ENCODE measurements around the gene FRK.
"Not testable (repeated sequence)": the region's sequence is repeated elsewhere in the genome, so short reads cannot be mapped to it uniquely, and the experiment has no call there.

Gene FRK

DNA sequence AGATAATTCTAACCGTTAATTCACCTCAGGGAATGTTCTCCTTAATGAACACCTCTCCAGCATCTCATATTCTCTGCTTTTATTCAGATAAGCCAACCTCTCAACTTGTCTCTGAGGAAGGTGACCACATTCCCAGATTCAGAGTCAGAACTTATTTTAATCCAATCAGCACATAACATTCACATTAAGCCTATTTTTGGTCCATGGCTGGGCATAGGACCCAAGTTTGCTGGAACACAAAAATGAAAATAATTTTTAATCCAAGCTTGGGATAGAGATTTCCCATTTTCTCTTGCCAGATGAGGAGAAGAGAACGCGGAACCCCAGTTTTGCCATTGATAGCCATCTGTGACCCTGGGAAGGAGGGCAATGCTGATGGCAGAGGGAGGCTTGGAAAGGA lies 126.5 kb downstream of the FRK start:
- DNase-seq, result no peak

GRCh38 chr6:115932481-115932880 lies 128.2 kb downstream of the FRK start:
- no peak for DNase-seq

DNA sequence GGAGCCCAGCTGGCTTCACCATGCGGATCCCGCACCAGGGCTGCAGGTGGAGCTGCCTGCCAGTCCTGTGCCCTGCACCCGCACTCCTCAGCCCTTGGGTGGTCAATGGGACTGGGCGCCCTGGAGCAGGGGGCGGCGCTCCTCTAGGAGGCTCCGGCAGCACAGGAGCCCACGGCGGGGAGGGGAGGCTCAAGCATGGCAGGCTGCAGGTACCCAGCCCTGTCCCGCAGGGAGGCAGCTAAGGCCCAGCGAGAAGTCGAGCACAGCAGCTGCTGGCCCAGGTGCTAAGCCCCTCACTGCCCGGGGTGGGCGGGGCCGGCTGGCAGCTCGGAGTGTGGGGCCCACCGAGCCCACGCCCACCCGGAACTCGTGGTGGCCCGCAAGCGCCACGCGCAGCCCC lies 132.7 kb downstream of the FRK start:
- DNase-seq, result not testable (repeated sequence)

- no peak for DNase-seq
Measured at GRCh38 chr6:115922971-115923370, 137.7 kb downstream of the FRK start.

DNA sequence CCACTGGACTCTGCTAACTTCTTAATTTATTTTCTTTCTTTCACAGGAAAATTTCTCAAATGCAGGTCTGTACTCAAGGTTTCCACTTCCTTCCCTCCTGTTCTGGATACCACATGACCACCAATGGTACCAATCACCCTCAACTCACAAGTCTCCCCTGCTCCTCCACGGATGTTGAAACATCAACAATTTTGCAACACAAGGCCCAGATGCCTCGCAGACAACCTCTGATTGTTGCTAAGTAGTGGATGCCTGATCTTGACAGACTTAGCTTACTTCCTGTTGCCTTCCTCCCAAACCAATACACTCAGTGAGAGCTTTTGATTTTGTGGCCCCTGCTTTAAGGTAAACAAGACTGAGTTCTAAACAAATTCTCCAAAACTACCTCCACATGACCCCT lies 146.6 kb downstream of the FRK start:
- no peak for DNase-seq

DNA sequence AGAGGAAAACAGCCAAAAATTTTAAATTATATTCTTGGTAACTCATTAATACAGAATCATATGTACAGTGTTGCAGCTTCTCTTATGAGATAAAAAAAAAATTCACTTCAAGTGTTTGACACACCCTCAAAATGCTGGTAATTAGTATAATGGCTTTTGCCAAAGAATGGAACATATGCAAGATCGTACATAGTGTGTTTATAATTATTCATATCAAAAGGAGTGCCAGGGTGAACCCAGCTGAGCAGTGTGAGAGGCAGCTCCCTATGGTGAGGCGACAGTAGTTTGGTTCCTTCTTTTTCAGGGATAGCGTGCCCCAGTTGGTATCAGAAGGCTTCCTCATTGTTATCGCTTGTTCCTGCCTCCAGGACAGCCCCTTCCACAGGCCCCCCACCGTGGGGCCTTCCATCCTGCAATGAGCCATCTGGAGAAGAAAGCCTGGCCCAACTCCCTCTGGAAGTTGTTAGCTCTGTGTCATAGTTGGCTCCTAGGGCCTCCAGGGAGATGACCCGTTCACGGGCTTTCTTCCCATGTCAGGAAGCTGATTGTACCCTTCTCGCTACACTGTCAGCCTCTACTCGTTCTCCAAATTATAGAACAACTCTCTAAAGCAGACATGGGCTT lies 150.7 kb downstream of the FRK start:
- no peak for DNase-seq

DNA sequence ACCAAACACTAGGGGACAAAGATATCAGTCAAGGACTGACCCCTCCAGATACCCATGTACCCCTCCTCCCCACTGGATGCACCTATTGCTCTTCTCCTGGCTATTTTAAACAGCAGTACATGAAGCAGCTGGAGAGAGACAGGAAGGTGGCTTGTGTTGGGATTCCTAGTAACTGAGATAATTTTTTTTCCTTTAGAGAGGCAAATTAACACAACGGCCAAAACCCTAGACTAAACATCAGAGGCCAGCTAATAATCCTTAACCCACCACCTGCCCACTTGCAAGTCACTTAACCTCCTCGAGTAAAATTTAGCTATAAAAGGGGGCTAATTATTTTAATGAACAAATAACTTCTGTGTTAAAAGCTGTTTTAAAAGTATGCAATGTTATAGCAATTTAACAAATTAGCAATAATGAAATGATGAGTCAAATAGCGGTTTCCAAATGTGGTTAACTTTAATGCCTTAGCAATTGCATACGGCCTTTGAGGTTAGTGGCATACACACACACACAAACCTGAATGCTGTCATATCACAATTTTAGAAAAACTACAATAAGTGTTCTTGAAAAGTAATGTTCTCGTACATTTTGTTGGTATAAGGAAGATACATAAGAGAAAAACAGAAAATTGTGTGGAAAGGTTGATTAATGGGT lies 151.7 kb downstream of the FRK start:
- DNase-seq, result no peak

DNA sequence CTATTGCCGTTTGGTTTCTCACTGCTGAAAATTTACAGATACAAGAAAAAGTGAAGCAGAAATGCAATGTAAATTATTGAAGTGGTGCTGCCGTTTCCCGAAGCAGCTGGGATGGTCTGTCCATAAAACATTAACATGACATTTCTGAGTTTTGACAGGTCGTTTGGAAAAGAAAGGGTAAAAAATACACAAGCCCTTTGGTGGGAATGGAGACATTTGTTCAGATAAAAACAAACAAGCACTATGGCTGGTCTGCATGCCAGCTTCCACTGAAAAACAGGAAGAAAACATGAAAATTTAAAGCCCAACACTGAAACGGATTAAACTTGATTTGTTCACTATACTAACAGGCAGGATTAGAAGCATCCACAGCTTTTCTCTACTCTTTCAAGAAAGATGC lies 155.2 kb downstream of the FRK start:
- DNase-seq, result no peak

- DNase-seq, result no peak
Measured at GRCh38 chr6:115902436-115902835, 158.3 kb downstream of the FRK start.

DNA sequence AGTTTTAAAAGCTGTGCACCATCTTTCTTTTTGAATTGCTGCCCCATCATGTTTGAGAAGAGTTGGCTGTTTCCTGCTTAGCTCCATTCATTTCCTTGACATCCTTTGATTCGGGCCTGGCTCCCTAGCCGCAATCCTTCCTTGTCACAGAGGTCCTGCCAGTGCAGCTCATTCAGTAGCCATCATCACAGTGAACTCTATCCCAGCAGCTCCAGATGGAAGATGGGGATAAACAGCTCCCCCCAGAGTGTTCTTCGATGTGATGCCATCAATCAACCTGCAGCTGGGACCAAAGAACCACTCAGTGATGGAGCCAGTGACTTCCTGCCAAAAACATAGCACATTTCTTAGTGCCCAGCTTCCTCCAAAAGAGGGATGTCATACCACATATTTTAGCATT lies 158.8 kb downstream of the FRK start:
- DNase-seq, result no peak

GRCh38 chr6:115899730-115900282 lies 160.9 kb downstream of the FRK start:
- DNase-seq, result no peak

DNA sequence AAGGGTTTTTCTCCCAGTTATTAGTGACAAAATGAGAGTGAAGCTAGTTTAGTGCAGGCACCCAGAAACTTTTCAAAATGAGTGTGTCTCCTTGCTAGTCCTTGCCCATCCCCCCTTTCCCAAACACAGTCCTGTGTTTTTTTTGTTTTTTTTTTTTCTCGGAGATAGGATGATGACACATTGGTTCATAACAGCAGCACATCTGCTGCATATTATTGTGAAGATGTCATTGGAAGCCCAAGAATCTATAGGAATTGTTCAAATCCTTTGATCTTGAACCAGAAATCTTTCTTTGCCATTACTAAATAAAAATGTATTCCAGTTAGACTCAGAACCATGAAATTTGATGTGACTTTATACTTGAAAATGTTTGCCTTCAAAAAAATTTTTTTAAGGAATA lies 162.4 kb downstream of the FRK start:
- no peak for DNase-seq

GRCh38 chr6:115896538-115897129 lies 164.1 kb downstream of the FRK start:
- DNase-seq, result no peak

DNA sequence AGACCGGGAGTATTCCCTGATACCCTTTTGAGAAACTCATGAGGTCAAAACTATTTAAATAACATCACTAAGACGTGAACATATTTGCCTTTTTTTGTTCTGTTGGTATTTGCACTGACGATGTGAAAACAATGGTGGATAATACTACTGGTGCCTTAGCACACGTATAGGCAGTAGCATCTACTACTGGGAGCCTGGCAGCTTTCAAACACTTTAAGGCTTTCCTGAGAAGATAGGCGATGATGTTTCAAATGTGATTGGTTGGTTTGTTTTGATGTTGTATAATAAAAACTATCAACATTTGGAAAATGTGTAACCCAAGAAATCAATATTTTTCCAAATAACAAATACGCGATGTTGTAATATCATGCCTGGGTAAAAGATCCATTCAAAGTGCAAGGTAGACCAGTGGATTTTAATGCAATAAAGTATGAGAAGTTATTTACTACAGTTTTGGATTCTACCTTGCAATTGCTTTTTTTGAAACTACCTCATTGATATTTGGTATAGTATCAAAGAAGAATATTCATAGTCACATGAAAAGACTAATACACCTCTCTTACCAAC lies 166.2 kb downstream of the FRK start:
- DNase-seq, result no peak

DNA sequence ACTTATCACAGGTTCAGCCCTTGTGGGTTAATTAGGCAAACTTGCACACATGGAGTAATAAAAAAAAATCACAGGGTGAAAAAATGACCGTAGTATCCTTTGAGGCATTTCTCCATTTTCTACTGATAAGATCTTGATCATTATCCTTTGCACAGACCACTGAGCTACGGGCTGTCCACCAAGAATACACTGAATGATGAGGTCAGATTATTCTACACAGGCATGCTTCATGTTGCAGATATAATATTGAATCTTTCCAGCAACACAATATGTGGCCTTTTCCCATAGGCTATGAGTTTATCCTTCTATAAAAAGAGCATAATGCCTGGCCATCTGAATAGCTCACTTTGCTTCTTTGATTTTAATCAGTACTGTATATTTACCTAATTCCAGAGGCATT lies 168.9 kb downstream of the FRK start:
- no peak for DNase-seq

DNA sequence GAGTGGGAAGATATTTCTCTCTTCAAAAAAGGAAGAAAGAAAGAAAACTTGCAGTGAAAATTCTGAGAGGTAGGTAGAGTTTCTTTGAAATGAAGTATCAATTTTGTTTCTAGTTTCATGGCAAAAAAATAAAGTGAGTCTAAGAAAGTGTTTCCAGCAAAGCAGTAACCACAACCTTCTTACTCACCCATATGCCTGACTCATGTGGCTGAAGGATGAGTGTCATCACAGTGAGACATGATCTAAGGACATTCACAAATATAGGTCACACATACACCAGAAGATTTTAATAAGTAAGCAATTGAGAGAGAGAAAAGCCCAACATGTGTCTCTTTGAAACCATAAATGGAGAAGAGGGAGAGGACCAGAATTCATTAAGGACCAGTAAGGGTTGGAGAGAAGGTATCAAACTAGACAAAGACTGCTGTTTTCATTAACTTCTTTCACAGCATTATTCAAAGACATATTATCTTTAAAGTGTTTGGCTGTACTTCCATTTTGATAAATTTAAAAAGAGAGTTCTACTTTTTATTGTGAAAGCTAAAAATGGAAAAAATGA lies 169.5 kb downstream of the FRK start:
- DNase-seq, result no peak

GRCh38 chr6:115890238-115890637 lies 170.5 kb downstream of the FRK start:
- no peak for DNase-seq

DNA sequence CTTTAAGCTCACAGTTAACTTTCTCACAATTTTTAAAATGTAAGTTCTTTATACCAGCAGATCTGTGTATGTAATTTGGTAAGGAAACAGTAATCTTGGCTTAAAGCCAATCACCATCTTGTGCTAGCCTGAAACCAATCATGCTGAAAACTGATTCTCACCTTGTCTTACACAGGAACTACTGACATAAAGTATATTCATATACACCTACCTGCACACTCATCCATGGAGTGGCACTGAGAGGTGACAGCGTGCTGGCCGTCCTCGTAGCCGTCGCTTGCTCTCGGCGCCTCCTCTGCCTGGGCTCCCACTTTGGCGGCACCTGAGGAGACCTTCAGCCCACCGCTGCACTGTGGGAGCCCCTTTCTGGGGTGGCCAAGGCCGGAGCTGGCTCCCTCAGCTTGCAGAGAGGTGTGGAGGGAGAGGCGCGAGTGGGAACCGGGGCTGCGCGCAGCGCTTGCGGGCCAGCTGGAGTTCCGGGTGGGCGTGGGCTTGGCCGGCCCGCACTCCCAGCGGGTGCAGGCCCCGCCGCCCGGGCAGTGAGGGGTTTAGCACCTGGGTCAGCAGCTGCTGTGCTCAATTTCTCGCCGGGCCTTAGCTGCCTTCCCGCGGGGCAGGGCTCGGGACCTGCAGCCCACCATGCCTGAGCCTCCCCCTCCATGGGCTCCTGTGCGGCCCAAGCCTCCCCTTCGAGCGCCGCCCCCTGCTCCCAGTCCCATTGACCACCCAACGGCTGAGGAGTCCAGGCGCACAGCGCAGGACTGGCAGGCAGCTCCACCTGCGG lies 171.8 kb downstream of the FRK start:
- not testable (repeated sequence) for DNase-seq

DNA sequence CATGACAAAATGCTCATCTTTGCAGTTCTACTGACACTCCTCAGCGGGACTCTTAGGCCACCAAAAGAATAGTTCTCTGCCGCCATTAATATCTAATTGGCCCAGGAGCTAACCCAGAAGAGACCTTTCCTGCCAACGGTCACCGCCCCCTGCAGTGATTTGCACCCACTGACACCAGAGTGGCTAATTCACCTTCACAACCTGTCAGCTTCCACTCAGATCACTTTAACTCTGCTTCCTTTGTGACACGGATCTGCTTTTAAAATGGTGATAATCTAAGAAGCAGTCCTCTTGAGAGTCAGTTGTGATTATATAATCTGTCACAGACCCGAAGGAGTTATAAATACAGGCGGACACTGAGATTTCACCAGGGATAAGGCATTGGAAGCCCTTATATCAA lies 172.8 kb downstream of the FRK start:
- DNase-seq, result no peak

DNA sequence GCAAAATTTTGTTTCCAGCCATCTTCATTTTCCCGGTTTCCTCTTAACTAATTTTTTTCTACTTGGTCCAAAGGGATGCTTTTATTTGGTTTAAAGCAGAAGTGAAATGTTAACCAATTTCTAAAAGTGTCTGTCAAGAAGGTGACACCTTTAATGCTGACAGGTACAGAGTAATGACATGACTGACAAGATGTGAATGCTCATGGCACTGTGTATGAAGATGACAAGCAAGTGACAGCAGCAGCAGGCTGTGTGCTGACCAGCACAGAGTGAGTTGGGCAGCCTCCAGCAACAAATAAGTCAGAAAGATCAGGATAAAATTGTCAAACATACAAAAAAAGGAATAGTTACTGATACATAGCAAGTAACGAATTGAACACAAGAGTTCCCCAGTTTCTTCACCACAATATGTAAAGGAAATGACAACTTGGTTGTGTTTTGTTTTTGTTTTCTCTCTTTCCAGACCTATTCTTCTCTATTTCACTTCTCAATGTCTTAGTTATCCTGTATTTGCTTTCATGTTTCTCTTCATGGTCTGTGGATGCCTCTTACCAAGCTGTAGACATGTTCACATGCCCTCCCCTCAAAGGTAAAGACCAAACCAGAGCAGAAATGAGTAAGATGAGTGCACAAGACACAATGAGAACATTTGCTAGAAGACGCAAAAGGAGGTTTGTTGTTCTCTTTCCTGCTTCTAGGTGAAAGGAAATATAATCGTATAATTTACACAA lies 174.9 kb downstream of the FRK start:
- DNase-seq, result no peak

GRCh38 chr6:115882771-115883170 lies 177.9 kb downstream of the FRK start:
- no peak for DNase-seq

DNA sequence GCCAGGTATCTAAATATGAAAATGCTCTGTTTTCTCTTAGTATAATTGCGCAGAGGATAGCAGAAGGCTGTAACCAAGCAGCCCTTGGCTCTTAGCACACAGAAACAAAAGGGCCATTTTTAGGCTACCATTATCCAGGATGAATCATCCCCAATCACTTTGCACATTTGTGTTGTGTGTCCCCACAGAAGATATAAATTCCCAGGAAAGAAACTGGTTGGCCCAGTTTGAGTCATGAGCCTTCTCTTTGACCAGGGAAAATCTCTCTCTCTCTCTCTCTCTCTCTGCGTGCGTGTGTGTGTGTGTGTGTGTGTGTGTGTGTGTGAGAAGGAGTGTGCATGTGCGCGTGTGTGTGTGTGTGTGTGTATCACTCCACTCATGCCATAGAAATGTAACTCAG lies 178.5 kb downstream of the FRK start:
- no peak for DNase-seq
